ENCODE results near the gene CYP1A2.

Gene CYP1A2

DNA sequence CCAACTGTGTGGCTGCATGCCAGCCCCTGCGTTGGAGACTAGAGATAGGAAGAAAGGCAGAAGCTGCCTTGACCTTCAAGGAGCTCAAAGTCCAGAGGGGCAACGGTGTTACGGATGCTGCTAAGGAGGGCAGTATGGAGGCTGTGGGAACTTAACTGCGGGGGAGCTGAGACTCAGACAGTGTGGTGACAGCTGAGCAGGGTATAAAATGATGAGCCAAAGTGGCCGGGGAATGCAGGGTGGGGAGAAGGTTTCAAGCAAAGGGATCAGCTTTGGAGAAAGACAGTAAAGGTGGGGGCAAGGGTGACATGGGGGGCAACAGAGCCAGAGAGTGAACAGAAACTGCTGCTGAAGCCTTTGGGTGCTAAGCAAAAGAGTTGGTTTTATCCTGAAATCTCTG lies 6.2 kb upstream of the CYP1A2 start:
- no peak for DNase-seq

DNA sequence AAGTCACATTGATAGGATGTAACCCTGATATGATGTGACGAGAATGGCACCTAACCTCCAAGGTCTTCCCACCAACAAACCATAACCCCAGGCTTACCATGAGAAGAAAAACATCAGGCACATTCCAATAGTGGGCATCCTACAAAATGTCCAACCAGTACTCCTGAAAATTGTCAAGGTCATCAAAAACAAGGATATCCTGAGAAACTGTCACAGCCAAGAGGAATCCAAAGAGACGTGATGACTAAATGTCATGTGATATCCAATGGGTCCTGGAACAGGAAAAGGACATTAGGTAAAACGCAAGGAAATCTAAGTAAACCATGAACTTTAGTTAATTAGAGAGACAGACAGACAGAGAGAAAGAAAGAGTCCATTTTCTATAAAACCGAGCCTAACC lies 2.3 kb upstream of the CYP1A2 start:
- DNase-seq = no peak

DNA sequence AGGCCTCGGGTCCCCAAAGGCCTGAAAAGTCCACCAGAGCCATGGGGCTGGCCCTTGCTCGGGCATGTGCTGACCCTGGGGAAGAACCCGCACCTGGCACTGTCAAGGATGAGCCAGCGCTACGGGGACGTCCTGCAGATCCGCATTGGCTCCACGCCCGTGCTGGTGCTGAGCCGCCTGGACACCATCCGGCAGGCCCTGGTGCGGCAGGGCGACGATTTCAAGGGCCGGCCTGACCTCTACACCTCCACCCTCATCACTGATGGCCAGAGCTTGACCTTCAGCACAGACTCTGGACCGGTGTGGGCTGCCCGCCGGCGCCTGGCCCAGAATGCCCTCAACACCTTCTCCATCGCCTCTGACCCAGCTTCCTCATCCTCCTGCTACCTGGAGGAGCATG lies 1.2 kb downstream of the CYP1A2 start:
- no peak for DNase-seq

DNA sequence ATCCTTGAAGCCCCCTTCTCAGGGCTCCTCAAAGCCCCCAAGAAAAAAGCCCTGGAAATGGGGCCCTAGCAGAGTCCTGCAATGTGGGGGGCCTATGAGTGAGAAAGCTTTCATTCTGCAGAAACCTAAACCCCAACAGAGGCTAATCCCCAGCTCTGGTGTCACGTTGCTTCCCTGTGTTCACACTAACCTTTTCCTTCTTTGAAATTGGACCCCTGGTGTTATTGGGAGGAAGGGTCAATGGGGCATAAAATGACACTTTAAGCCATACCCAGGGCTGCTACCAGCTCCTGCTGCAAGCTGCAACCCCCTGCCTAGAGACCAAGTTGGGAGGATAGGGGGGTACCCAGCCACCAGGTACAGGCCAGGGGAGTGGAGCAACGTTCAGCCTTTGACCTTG lies 2.1 kb downstream of the CYP1A2 start:
- DNase-seq = no peak

DNA sequence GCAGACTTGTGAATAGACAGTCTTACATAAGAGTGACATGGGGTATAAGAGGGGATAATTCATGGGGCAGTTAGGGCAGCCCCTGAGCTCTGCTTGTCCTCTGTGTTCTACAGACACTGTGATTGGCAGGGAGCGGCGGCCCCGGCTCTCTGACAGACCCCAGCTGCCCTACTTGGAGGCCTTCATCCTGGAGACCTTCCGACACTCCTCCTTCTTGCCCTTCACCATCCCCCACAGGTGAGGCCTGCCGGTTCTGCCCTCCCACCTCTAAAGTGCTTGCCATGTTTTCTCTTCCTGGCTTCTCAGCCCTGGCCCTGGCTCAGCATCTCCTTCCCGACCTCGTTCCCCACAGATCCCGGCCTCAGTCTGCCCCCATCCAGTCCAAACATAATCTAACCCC lies 3.4 kb downstream of the CYP1A2 start:
- no peak for DNase-seq

DNA sequence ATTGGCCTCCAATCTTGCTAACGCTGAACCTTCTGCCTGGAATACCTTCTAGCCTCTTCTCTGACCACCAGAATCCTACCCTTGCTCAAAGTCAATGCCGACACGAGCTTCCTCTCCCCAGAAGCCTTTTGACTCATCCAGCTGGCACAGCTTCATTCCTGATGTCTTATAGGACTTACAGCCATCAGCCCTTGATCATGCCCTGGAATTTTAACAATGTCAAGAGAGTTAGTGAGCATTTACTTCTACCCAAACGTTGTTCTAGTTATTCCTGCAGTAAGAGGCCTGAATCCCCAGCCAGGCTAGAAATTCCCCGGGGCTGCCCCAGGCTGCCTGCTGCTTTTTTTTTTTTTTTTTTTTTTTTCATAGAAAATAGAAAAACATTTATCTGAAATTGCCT lies 3.9 kb downstream of the CYP1A2 start:
- no peak for DNase-seq

DNA sequence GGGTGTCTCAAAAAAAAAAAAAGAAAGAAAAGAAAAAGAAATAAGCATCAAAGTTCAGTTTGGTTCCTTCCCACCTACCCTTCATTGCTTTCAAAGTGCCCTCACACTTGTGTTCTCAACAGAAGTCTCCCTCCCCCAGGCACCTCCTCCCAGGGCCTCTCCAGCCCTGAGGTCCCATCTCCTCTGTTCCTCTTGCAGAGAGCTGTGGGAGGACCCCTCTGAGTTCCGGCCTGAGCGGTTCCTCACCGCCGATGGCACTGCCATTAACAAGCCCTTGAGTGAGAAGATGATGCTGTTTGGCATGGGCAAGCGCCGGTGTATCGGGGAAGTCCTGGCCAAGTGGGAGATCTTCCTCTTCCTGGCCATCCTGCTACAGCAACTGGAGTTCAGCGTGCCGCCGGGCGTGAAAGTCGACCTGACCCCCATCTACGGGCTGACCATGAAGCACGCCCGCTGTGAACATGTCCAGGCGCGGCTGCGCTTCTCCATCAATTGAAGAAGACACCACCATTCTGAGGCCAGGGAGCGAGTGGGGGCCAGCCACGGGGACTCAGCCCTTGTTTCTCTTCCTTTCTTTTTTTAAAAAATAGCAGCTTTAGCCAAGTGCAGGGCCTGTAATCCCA lies 6.1 kb downstream of the CYP1A2 start:
- DNase-seq = no peak

DNA sequence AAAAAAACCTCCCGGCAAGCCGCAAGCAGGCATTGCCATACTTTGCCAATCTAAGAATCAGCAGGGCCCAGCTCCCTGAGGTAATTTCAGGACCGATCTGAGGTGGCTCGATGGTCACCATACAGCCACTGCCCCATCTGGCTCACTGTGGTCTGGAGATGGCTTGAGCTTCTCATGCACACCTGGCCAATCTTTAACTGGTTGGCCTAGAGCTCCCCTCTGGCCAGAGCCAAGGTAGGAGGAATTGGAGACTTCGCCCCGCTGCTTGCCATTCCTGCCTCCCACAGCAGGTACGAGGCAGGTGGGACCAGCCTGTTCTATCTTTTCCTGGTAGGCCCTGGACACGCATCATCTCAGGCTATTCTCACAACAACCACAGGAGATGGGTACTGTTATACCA lies 10.1 kb downstream of the CYP1A2 start:
- no peak for DNase-seq

DNA sequence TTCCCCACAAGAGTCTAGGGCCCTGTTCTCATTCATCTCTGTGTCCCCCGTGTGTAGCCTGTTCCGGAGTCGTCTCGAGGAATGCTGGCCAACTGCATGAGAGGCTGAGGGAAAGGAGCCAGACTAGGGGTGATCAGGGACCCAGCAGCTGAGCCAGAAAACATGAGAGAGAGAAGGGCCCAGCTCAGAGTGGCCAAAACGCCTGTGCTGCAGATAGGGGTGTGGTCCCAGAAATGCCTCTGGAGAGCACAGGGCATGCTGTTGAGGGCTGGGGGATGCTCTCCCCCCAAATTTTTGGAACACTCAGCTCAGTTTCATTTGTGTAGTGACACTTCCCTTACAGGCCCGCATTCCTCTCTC lies 14.1 kb downstream of the CYP1A2 start:
- no peak for DNase-seq

DNA sequence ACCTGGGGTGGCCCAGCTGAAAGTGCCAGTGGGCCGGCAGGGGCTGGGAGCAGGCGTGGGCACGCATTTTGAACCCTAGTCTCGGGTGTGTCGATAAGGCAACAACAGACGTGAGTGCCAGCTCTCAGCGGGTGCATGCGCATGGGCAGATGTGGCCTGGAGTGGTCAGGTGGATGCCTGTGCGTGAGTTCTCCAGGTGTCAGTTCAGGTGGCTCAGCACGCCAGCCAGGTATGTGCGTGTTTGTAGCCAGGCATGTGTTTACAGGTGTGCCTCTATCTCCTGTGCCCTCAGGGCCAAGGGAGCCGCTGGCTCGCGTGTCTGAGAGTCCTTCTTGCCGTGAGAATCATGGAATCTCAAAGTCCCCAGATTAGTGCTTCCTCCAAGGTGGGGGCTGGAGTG lies 14.8 kb downstream of the CYP1A2 start:
- no peak for DNase-seq

DNA sequence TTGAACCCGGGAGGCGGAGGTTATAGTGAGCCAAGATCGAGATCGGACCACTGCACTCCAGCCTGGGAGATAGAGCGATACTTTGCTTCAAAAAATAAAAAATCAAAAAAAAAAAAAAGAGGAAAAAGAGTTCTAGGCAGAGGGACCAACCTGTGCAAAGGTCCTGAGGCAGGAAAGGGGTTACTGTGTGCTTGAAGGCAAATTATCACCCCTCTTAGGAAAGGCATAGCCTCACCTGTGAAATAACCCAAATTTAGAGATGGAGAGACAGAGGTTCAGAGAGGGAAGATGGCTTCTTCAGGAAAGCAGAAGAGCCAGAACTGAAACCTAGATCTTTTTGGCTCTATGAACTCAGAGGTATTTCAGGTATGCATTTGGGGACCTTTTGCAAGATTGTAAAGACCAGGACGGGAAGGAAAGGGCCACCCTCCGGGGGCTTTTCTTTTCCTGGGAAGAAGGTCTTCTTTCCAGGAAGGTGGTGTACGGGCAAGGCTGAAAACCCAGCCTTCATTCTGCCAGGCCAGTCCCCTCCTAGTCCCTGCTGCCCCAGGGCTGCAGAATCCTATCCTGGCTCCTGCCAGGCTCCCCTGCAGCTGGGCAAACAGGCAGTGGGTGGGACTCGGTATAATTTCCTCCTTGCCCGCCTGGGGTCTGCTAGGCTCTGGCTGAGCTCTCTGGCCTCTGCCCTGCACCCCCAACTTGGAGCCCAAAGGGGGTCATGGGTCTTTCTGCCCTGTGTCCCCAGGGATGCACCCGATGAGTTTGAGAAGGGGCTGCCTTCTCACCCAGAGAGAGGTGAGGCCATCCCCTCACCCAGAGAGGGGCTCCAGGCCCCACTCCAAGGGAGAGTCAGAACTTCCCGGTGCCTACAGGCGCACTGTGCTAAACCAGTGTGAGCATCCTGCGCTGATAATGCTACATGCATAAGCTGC lies 18.8 kb downstream of the CYP1A2 start:
- DNase-seq = no peak

DNA sequence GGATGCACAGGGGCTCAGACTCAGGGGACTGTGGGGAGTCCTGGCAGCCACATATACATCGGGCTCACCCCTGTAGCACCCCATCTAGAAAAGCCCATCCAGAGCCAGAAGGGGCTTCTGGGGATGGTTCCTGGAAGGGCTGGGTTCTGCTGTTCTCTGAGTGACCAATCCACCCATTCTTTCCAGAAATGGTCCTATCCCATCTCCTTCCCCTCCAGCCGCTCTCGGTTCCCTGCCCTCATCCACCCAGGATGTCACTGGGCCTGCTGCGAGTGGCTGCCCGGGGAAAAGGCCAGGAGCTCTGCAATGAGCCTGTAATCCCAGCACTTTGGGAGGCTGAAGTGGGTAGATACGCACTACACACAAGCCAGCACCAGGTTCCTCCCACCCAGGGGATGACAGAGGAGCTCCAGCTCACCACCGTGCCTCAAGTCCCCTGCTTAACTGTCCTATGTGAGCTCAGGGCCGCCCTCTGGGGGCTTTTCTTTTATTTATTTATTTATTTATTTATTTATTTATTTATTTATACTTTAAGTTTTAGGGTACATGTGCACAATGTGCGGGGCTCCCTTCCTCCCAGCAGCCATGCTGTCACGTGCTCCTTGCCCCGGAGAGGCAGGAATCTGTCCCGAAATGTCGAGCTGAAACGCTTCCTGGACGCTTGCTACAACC lies 19.6 kb downstream of the CYP1A2 start:
- DNase-seq = no peak

DNA sequence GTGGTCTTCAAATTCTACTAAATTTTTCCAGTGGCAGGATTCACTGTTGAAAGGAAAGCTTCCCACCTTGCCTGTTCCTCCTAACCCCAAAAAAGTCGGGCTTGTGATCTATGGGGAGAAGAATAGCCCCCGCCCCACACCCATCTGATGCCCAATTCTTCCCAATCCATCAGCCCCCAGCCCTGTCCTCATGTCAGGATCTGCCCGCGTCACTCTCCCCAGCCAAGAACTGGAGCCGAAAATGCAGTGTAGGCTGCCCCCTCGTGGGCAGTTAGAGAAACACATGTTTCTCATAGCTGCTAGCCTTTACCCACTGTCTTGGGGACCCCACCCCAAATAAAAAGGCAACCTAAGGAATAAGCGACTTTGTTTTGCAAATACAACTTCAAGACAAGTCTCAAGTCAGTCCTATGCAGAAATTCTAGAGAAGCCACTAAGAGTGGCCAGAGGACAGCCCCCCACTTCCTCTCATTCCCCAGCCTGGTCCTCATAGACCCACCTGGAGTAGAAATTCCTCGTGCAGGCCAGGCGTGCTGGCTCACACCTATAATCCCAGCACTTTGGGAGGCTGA lies 20.2 kb downstream of the CYP1A2 start:
- peak; percentile 12 to 45 for DNase-seq

DNA sequence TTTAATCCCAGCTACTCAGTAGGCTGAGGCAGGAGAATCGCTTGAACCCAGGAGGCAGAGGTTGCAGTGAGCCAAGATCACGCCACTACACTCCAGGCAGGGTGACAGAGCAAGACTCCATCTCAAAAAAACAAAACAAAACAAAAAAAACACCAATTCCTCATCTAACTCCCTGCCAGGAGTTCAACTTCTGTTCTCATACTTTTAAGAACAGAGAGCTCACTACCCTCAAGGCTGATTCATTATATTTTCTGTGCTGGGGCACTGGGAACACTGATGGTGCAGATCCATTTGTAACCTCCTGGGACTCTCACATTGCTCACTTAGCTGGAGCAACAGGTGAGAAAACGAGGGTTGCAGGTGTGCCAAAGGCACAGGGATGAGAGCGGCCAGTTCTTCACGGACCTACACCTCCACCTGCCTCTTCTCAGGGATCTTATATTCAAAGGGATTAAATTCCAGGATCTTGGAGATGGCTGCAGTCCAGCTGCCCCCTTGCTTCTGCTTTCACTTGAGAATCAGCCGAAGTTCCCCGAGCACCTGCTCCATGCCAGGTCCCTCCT lies 20.9 kb downstream of the CYP1A2 start:
- no peak for DNase-seq

DNA sequence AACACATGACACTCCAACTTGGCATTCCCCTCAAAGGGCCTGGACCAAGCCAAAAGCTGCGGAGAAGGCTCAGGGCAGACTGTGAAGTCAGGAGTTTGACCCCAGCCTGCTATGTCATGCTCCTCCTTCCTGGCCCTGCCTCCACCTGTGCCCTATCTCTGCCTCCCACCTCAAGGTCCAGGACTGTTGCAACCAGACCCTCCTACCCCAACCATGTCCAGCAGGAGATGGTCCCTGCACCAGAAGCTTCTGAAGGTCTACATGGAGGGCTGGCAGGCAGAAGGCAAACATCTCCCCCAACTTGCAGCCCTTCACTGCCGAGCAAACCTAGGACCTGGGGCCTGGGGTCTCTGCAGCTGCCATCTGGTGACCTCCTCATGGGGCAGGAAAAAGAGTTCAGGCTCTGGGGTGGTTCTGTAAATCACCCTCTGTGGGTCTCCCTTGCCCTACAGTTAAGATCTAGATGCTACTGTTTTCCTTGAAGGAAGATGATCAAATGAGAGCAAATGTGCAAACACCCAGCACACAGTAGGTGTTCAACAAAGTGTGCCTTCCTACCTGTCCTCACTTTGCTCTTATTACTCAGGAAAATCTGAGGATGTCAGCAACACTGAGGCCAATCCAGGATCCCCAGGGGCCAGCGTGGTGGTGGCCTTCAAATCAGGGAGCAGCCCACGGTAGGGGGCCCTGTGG lies 21.7 kb downstream of the CYP1A2 start:
- no peak for DNase-seq

DNA sequence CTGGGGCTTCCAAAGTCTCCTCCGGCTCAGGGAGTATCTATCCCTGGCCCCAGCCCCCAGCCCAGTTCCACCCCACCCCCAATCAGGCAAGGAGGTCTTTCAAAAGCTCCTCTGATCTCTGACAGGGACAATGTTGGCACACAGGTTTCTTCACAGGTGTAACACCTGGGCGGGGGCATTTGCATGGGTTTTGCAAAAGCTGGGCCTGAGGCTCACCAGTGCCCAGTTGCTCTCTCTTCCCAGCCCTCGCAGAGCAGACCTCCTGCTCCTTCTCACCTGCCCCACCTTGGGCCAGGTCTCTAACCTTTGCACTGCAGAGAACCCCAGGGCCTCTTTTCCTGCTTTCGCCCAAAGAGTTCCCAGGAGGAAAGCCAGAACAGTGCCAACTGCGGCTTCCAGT lies 24.7 kb downstream of the CYP1A2 start:
- DNase-seq = no peak

DNA sequence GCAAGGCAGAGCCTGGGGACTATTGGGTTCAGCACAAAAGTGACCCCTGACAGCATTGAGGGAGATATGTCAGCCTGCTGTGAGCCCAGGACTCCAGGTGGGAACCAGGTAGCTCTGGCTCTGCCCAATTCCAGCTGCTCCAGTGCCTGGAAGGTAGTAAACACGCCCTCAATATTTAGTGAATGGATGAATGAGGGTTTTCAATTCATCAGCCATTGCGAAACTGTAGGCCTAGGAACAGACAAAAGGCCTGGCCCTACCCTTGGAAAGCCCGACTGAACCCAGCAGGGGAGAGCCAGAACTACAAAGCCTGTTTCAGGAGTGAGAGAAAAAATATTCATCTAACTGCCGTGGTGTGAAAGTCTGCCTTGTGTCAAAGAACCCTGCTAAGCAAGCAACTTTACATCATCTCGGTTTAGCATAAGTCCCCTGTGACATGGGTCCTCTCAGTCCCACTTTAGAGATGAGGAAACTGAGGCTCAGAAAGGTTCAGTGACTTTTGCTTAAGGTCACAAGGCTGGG lies 25.1 kb downstream of the CYP1A2 start:
- no peak for DNase-seq

DNA sequence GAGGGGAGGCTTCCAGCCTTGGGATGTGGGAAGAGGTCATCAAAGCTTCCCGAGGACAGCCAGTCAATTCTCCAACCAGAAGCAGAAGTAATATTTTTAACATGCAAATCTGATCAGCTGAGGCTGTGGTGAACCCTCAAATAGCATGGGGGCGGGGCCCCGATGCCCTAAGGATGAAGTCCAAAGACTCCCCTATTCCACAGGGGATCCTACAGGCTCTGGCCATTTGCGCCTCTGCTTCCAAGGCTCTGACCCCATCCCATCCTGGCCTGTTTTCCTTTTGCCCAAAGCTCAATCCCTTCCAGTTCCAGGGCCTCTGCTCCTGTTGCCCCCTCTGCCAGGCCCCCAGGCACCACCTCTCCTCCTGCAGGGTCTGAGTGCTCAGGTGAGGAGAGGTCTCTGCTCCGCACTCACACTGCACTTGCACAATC lies 26.5 kb downstream of the CYP1A2 start:
- DNase-seq = no peak

DNA sequence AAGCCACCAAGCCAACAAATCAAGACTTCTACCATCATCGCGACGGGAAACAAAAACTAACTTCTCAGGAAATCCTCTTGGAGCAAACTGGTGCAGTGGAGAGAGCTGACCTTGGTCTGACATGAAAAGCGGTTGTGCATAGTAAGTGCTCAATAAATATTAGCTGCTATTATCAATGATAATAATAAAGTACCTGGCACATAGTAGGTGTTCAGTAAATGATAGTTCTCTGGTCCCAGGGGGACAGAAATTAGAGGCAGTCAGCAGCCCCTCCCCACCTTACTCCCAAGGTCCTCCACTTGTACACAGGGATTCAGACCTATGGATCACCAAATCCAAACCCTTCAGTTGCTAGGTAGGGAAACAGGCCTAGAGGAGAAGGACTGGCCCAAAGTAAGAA lies 27.2 kb downstream of the CYP1A2 start:
- DNase-seq = no peak

DNA sequence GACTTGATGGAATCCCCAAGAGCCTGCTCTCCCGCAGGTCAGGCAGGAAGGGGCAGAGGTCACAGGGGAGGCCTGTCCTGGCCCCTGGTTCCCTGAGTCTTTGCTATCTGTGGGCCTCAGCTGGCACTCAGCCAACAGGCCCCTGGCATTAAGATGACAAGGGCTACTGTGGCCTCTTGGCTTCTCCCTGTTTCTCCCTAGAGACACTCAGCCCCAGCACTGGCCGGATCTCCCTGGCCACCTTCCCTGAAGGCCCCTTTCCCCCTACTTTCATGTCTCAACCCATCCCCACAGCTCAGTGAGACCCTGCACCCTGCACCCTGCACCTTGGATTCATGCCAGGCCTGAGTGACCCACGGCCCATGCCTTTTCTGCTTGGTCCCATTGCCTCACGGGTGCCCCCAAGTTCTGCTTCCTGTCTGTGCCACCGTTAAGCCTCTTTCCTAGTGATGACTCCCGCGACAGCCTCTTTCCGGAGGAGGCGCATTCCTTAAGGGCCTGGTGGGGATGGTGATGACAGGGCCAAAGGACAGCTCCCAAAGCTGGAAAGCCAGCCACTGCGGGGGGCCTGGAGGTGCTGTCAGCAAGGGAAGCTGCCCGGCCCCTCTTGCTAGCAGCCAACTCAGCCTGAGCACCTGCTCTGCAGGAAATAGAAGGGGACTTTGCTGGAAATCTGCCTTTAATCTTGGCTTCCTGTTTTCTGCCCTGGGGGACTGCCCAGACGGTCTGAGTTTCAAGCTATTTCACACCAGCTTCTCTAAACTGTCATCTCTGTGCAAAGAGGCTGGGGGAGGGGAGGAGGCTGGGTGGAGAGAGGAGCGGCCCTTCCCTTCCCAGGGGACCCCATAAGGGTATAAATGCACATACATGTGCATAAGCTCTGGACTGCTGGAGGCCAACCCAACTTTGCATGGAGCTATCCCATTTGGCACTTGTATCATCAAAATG lies 28.4 kb downstream of the CYP1A2 start:
- DNase-seq = peak; percentile 49 to 93
